SK-N-SH (cell line): ENCODE results near the gene TADA3.

Experiments
- MXI1 ChIP-seq: IDR thresholded peaks from 2 replicates; pipeline ENCODE4 v1.6.1; 2012; ENCODE audit warnings: mild to moderate bottlenecking, low read depth, low read length, improper control_type of control experiment
- NRF1 ChIP-seq: IDR thresholded peaks from 2 replicates; pipeline ENCODE4 v1.6.1; 2012; ENCODE audit warnings: low read depth, mild to moderate bottlenecking, low read length
- RFX5 ChIP-seq: IDR thresholded peaks from 2 replicates; pipeline ENCODE4 v1.6.1; 2012; ENCODE audit warnings: mild to moderate bottlenecking, improper control_type of control experiment, low read length
- TEAD4 ChIP-seq: IDR thresholded peaks from 2 replicates; pipeline ENCODE4 v1.4.0; 2012; ENCODE audit warnings: mild to moderate bottlenecking, borderline replicate concordance; ENCODE audit not compliant: insufficient read depth
- TF ChIP-seq, protein P1 (sequence below): IDR thresholded peaks from 2 replicates; pipeline ENCODE4 v1.6.1; 2012; ENCODE audit warnings: mild to moderate bottlenecking, low read depth, low read length, moderate library complexity

DNA sequence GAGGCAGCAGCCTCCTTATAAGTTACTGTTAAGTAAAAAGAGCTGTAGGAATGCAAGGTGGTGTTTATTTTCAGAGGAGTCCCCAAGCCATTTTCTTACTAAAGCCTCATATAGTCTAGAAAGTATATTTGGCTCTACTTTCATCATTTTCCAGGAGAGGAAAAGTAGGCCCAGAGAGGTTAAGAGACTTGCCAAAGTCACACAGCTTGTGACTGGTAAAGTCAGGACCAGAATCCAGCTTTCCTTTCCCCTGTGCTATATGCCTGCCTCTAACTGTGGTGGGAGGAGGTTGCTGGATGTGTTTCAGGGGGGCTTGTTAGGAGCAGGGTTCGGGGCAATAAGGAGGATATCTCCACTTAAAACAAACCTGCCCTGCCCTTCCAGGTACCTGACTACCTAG is 49.7 kb downstream of the TADA3 start:
- TF ChIP-seq MXI1 (no peak), NRF1 (no peak), RFX5 (no peak), TEAD4 (no peak)
- TF ChIP-seq, protein P1, sequence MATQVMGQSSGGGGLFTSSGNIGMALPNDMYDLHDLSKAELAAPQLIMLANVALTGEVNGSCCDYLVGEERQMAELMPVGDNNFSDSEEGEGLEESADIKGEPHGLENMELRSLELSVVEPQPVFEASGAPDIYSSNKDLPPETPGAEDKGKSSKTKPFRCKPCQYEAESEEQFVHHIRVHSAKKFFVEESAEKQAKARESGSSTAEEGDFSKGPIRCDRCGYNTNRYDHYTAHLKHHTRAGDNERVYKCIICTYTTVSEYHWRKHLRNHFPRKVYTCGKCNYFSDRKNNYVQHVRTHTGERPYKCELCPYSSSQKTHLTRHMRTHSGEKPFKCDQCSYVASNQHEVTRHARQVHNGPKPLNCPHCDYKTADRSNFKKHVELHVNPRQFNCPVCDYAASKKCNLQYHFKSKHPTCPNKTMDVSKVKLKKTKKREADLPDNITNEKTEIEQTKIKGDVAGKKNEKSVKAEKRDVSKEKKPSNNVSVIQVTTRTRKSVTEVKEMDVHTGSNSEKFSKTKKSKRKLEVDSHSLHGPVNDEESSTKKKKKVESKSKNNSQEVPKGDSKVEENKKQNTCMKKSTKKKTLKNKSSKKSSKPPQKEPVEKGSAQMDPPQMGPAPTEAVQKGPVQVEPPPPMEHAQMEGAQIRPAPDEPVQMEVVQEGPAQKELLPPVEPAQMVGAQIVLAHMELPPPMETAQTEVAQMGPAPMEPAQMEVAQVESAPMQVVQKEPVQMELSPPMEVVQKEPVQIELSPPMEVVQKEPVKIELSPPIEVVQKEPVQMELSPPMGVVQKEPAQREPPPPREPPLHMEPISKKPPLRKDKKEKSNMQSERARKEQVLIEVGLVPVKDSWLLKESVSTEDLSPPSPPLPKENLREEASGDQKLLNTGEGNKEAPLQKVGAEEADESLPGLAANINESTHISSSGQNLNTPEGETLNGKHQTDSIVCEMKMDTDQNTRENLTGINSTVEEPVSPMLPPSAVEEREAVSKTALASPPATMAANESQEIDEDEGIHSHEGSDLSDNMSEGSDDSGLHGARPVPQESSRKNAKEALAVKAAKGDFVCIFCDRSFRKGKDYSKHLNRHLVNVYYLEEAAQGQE, result no peak
